GM18498 (cell line): ENCODE results near the gene INTS11.

Source experiments
- ATAC-seq: cut with Tn5 transposase; IDR thresholded peaks from one replicate; pipeline ENCODE4 v1.9.1; 2021; ENCODE audit warnings: mild to moderate bottlenecking, moderate library complexity; ENCODE audit not compliant: unreplicated experiment

Gene INTS11

DNA sequence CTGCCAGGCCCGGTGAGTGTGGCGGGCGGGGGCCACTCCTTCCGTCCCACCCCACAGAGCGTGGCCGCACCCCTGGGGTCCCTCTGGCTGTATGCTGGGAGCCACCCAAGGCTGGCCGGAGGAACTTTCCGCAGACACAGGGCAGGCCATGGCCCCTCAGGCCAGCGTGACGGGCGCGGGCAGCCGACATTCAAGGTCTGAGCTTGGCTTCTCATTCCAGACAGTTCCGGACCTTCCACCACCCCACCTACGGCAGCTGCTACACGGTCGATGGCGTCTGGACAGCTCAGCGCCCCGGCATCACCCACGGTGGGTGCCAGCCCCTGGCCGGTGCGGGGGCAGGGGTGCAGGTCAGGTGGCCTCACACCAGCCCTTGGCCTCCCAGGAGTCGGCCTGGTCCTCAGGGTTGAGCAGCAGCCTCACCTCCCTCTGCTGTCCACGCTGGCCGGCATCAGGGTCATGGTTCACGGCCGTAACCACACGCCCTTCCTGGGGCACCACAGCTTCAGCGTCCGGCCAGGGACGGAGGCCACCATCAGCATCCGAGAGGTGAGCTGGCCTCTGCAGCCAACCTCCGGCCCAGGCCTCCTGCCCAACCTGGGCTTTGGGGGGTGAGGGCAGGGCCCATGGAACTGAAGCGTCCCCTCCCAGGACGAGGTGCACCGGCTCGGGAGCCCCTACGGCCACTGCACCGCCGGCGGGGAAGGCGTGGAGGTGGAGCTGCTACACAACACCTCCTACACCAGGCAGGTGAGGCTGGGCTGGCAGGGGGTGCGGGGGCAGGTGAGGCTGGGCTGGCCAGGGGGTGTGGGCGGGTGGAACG is 37.0 kb downstream of the INTS11 start:
- ATAC-seq = no peak

DNA sequence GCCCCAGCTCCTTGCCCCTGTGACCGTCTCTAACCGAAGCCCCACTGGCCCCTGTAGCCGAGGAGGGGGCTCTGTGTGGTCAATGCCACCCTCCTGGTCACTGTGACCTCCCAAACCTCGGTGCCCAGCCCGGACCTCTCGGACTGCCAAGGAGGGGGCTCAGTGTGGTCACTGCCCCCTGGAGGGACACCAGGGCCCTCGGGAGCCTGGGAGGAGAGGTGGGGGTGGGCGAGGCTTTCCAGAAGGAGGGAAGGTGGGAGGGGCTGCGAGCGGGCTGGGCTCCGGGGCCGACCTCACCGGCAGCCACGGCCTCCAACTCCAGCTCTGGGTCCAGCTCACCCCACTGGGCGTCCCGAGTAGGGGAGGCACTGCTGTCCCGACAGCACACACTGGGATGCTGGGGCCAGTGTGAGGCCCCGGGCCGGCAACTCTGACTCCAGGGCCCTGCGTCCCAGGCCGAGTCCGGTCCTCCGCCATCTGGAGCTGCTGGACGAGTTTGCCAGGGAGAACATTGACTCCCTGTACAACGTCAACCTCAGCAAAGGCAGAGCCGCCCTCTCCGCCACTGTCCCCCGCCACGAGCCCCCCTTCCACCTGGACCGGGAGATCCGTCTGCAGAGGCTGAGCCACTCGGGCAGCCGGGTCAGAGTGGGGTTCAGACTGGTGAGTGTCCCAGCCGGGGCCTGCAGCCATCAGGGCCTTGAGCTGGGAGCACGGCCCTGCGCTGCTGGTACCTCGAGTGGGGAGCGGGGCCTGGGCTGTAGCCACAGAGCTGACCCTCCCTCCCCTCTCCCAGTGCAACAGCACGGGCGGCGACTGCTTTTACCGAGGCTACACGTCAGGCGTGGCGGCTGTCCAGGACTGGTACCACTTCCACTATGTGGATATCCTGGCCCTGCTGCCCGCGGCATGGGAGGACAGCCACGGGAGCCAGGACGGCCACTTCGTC is 37.9 kb downstream of the INTS11 start:
- ATAC-seq = no peak

DNA sequence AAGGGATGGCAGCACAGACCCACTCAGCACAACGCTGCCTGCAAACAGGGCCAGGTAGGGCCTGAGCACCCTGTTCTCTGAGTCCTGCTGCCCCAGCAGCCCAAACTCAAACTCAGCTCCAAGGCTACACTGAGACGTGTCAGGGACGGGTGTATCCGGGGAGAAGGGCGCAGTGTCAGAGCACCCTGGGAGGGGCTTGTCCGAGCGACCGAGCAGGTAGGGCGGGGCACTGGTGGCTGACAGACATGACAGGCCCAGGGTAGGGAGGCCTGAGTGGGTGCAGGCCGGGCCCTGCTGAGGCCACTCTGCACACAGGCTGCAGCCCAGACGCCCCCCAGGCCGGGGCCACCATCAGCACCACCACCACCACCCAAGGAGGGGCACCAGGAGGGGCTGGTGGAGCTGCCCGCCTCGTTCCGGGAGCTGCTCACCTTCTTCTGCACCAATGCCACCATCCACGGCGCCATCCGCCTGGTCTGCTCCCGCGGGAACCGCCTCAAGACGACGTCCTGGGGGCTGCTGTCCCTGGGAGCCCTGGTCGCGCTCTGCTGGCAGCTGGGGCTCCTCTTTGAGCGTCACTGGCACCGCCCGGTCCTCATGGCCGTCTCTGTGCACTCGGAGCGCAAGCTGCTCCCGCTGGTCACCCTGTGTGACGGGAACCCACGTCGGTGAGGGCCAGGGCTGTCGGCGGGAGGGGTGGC is 38.7 kb downstream of the INTS11 start:
- no peak for ATAC-seq

DNA sequence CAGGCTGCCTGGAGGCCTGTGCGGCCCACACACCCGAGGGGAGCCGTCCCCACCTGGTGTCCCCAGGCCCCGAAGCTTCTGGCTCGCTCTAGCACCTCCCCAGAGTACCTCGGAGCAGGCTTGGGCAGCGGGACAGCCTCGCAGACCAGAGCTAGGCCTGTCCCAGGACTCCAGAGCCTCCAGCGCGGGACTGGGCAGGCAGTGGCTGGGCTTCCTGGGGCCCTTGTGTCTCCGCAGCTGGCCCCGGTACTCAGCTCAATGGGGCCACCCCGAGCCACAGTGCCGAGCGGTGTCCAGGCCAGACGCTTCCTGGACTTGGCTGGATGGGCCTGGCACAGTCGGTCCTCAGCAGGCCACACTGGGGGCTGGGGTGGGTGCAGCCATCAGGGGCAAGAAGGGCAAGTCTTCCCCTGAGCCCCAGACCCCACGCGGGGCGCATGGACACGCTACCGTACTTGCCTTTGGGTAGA is 39.3 kb downstream of the INTS11 start:
- ATAC-seq = no peak

DNA sequence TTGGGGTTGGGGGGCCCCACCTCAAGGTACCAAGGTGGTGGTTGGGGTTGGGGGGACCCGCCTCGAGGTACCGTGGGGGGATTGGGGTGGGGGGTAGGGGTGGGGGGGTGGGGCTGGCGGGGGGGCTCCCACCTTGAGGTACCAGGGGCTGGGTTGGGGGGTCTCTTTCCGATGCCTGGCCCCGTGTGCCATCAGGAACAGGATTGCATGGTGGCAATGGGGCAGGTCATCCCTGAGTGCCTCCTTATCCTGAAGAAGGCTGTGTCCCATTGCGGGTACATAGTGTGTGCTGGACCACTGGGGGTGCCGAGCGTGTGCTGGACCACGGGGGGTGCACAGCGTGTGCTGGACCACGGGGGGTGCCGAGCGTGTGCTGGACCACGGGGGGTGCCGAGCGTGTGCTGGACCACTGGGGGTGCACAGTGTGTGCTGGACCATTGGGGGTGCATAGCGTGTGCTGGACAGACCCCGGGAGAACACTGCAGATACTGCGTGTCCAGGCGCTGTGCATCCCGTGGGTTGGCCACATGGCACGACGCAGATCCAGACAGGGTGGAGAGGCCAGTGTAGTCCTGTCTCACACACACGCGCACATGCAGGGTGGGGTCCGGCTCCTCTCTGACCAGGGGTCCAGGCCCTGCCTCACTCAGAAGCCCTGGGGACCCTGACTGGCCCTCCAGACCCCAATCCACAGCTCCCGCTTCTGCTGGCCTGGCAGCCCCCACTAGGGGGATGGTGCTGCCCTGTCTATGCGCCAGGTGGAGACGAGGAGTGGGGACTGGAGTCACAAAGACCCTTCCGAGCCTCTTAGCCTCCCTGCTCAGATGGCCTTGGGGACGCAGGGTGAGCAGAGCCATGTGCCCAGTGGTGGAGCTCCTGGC is 40.0 kb downstream of the INTS11 start:
- no peak for ATAC-seq

DNA sequence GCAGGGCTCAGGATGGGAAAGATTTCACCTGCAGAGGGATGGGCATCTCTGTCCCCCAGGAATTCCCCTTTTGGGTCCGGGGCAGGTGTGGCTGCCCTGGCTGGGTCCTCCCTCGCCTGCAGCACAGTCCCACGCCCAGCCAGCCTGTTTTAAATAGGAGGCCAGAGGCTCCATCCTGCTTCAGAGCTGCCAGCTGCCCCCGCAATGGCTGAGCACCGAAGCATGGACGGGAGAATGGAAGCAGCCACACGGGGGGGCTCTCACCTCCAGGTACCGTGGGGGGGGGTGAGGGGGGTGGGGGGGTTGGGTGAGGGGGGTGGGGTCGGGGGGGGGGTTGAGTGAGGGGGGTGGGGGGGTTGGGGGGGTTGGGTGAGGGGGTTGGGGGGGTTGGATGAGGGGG is 40.6 kb downstream of the INTS11 start:
- no peak for ATAC-seq

DNA sequence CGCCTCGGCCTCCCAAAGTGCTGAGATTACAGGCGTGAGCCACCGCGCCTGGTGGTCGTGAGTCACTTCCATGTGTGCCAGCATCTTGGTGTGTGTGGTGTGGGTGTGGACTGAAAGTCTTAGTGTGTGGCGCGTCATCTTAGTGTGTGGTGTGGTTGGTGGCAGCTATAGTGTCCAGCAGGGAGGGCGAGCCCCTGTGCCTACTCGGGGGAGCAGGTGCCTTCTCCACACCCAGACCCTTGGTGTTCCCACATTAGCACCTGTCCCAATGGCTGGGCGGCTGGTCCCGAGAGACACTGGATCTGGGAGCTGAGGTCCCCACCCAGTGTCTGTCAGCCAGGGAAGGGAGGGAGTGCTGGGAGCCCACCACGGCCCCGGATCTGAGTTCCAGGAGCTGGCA is 41.5 kb downstream of the INTS11 start:
- no peak for ATAC-seq

DNA sequence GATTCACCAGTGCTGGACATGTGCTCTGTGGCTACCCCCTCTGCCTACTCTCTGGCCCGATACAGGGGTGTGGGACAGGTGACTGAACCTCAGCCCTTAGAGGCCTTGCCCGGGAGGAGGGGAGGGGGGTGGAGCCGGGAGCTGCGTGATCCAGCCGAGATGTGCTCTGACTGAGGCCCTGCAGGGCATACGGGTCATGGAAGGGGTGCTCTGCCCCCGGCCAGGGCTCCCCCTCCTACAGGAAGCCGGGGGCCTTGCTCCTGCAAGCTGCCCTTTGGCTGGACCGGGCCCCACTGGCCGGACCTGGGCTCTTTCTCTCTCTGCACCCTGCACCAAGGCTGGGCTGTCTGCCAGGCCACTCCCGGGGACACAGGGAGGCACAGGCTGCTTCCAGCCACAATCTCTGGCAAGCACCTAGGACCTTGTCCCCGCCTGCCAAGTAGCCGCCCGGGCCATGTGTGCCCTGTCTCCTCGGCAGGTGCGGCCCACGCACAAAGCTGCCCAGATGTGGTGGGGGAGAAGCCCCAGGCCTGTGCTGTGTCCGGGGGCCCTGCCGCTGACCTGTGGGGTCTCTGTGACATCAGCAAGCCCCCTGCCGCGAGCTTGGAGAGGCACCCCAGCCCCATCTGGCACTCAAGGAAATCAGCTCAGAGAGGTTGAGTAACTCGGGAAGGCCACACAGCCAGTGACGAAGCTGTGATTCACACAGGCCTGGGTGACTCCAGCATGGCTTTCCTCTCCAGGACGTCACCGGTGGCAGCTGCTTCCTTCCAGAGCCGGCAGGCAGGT is 42.7 kb downstream of the INTS11 start:
- no peak for ATAC-seq

DNA sequence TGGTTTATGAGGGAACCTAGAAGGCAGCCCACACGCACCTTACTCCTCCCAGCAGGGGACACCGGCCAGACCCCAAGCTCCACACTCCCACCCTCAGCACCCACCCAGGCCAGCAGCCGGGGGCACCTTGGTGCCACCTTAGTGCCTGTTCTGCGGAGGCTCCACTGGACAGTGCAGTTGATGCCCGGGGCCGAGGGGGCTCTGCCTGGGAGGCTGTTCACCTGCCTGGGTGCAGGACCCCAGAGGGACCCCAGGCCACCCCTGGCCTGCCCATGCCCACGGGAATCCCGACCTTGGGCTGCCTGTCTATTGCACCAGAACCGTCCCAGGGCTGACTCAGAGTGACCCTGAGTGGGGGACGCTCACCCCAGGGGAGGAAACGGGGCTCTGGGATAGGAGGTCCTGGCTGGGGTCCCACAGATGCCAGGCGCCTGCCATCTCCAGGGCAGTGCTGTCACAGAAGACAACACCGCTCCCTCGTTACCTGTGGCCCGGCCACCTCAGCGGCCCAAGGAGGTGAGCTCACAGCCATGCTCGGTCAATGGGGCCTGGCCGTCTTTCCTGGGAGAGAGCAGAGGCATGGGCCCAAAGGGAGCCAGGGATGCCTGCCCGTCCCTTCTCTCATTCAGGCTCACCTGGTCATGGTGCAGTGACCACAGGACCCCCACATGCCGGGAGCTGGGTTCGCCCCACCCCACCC is 43.5 kb downstream of the INTS11 start:
- no peak for ATAC-seq

DNA sequence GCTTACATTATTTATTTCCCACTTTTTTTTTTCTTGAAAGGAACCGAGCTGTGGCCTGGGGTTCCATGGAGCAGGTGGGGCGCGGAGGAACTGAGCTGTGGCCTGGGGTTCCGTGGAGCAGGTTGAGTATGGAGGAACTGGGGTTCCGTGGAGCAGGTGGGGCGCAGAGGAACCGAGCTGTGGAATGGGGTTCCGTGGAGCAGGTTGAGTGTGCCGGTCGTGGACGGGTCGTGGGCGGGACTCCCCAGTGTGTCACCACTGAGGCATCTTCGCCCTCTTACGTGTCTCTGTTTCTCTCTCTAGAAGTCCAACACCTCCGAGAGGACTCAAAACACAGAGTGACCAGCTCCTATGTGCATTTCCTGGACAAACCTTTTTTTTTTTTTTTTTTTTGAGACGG is 45.4 kb downstream of the INTS11 start:
- no peak for ATAC-seq

DNA sequence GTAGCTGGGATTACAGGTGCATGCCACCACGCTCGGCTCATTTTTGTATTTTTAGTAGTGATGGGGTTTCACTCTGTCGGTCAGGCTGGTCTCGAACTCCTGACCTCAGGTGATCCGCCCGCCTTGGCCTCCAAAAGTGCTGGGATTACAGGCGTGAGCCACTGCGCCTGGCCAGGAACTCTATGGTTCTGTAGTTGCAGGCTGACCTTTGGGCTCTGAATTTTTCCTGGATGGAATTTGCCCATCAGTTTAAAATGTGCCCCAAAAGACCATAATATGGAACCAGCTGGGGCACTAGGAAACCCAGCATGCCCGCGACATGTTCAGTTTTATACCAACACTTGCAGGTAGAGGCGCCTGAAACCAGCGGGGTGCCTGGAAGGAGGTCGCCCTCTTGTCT is 45.8 kb downstream of the INTS11 start:
- no peak for ATAC-seq

DNA sequence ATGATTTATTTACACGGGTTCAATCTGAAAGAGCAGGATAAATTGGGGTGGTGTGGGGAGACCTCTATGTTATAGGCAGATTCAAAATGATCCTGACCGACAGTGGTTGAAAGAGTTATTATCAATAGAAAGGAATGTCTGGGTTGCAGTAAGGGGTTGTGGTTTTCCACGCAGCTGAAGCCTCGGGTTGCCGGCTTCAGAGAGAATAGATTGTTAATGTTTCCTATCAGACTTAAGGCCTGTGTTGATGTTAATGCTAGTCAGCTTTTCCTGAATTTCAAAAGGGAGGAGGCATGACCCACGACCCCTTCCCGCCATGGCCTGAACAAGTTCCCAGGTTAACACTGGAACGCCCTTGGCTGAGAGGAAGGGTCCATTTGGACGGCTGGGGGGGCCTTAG is 48.6 kb downstream of the INTS11 start:
- no peak for ATAC-seq

DNA sequence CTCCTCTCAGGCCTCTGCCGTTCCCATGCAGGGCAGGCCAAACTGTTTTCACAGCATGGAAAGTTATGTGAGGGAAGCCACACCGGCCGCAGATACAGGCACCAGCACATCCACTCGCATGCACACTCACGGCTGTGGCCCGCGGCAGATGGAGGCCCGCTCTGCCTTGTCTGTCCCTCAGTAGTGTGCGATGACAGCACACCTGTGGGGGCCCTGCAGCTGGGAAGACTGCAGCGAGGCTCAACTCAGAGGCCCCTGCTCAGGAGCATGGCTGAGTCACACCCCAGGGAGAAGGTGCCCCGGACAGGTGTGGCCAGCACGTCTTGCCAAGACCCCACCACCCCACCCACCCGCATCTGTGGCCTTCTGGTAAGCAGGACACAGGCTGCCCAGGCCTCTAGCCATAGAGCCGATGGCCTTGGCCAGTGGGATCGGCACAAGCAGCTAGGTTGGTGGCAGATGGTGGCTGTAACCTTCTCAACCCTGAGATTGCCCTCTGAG is 49.5 kb downstream of the INTS11 start:
- ATAC-seq = no peak

DNA sequence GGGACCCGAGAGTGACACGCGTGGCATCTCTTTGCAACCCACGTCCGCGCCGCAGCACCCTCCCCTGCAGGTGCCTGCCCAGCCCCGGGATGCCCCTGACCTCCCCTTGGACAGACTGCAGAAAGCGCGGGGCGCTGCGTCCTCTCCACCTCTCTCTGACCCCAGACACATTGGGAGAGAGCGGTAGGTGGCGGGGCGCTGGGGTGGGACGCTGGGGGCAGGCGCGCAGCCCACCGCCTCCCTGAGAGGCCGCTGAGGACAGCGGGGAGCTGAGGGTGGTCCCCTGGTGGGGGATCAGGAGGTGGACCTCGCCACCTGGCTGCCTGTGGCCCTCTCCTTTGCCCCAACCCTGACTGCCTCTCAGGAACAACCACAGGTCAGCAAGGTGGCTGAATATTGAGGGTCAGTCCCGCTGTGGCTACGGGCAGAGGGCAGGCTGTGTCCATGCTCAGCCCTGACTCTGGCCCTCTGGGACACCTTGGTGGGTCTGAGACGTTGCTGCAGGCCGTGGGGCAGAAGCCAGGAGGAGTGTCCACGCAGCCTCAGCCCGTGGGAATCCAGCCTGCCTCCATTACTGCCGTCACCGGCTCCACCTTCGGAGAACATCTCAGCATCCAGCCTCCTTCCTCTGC is 50.0 kb downstream of the INTS11 start:
- ATAC-seq = peak; percentile 26

DNA sequence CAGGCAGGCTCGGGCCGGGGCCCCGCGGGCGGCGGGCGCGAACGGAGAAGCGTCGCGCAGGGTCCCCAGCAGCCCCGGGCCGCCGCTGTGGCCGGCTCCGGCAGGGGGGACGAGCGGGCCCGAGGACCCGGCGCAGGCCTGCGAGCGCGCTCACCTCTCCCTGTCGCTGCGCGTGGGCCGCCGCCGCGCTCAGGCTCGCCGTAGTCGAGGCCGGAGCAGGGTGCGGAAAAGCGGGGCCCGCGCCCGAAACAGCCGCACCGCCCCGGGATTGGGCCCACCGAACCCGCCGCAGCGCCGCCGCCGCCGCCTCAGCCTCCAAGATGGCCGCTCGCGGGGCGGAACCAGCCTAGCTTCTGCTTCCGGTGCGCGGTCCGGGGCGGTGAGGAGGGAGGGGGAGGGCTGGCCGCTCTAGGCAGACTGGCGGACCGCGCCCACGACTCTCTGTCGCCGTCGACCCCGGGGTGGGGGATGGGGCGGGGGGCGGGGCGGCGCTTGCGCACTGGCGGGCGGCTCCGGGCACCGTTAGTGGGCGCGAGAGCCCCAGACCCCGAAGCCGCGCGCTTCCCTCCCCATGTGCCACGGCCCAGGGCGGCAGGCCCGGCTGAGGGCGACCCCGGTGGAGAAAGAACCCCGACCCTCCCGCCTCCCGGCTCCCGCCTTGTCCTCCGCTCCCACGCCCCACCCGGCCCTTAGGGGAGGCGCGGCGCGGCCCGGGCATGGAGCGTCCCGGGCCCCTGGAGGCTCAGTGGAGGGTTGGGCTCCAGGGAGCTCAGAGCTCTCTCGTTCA is 50.8 kb downstream of the INTS11 start, which contains the start of gene UBE2J2:
TSS of gene UBE2J2 (minus strand) at position 343 of the 787 bp plus-strand sequence. CDS start 5,862 bp downstream, outside the sequence.
- ATAC-seq = peak; percentile 89

DNA sequence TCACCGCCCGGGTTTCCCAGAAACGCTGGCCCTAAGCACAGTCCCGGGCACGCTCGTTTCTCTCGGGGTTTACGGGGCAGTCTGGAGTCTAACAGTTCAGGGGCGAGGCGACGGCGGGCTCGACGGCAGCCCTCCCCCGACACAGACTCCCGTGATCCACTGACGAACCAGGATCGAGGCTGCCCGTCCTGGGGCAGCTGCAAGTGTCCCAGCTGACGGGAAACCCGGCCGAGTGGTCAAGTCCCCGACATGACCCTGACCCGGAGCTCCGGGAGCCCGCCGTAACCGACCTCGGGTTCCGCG is 51.3 kb downstream of the INTS11 start:
- ATAC-seq = peak; percentile 18
